K562 (cell line): ENCODE results near the gene CST6. TPM values are rescaled to one million over a fixed set of nuclear protein-coding genes. Genes with fewer than 3 reads are reported as not detected.

ENCODE experiments used
- ATAC-seq: fragments of 200-7000 bp; cut with Tn5 transposase; 3 replicates; pipeline ENCODE4 v1.9.1; 2020; ENCODE audit warnings: moderate library complexity
- BruUV-seq: library from RNA; stranded (reverse); fragments of 400-500 nt; replicated peaks from 2 replicates; lab custom pipeline; 2021; lab: Mats Ljungman, UMichigan
- CTCF ChIA-PET: fragments of 300-600 bp; formaldehyde crosslinking; extraction: SDS; loops from one replicate; lab custom pipeline; 2021; ENCODE audit warnings: low intra/inter-chr PET ratio; lab: Yijun Ruan, JAX
- POLR2A ChIA-PET: fragments of 300-600, 350-650 bp; sonication (Branson Sonifier 250); formaldehyde crosslinking; extraction: SDS; loops from one replicate; lab custom pipeline; 2021; ENCODE audit warnings: antibody characterized with exemption, inconsistent platforms; lab: Yijun Ruan, JAX
- DNase-seq, 4 experiments: peaks; one replicate each; pipeline versions ENCODE4 v3.0.0 to v3.0.0-alpha.2; 2011 to 2018; ENCODE audit warnings: low spot score in 3 of 4, mixed read lengths in 3 of 4; ENCODE audit errors: extremely low read depth in 1 of 4
- FAIRE-seq: peaks from 2 replicates; lab custom pipeline; 2011; peaks lifted over from hg19 to GRCh38; lab: Jason Lieb, UNC
- H2AFZ ChIP-seq: 2 replicates; pipeline ENCODE4 v1.6.0; 2011; ENCODE audit warnings: low read depth, low read length, control low read depth, inconsistent platforms
- H3K27ac ChIP-seq: fragments of 200-600 bp; 3 replicates; pipeline ENCODE4 v1.8.0; 2011; ENCODE audit warnings: low read depth, mild to moderate bottlenecking, control low read depth, inconsistent platforms, low read length, moderate library complexity, mixed read lengths; ENCODE audit errors: extremely low read depth
- H3K27me3 ChIP-seq, 2 experiments: fragments of 300-600 bp in 1 of 2; 2 replicates in 1 of 2; 3 replicates in 1 of 2; pipeline versions ENCODE4 v1.6.0 to v1.8.0; 2011; ENCODE audit warnings: inconsistent platforms in 2 of 2, low read length in 2 of 2, mild to moderate bottlenecking in 1 of 2, mixed read lengths in 1 of 2, moderate library complexity in 1 of 2; ENCODE audit not compliant: control insufficient read depth in 2 of 2, insufficient read depth in 2 of 2
- H3K36me3 ChIP-seq: fragments of 300-600 bp; 3 replicates; pipeline ENCODE4 v1.8.0; 2011; ENCODE audit warnings: mild to moderate bottlenecking, low read length, inconsistent platforms; ENCODE audit not compliant: control insufficient read depth, insufficient read depth
- H3K4me1 ChIP-seq, 2 experiments: fragments of 200-600 bp in 1 of 2; replicated peaks in 1 of 2; 2 replicates in 1 of 2; 3 replicates in 1 of 2; pipeline versions ENCODE4 v1.5.1 to v1.8.0; 2011; ENCODE audit warnings: inconsistent platforms in 2 of 2, low read length in 2 of 2, mild to moderate bottlenecking in 1 of 2, mixed read lengths in 1 of 2, moderate library complexity in 1 of 2; ENCODE audit not compliant: control insufficient read depth in 2 of 2, insufficient read depth in 2 of 2
- H3K4me2 ChIP-seq: 2 replicates; pipeline ENCODE4 v1.6.1; 2011; ENCODE audit warnings: low read length, control low read depth, inconsistent platforms, mixed read lengths; ENCODE audit not compliant: insufficient read depth
- H3K4me3 ChIP-seq: fragments of 200-600 bp; sonication (generic), shearing (Covaris generic); 2 replicates; pipeline ENCODE4 v1.5.1; 2016; ENCODE audit warnings: control low read depth, inconsistent platforms
- H3K79me2 ChIP-seq: fragments of 200-600 bp; 3 replicates; pipeline ENCODE4 v1.8.0; 2011; ENCODE audit warnings: low read length, inconsistent platforms; ENCODE audit not compliant: control insufficient read depth, insufficient read depth
- H3K9ac ChIP-seq, 2 experiments: 2 replicates each; pipeline versions ENCODE4 v1.6.0 to v1.6.1; 2011; ENCODE audit warnings: low read depth in 2 of 2, low read length in 2 of 2, control low read depth in 1 of 2, inconsistent platforms in 1 of 2, mild to moderate bottlenecking in 1 of 2, mixed read lengths in 1 of 2; ENCODE audit not compliant: insufficient read depth in 1 of 2
- H3K9me1 ChIP-seq: one replicate; pipeline ENCODE4 v1.6.0; 2011; ENCODE audit warnings: inconsistent platforms, mild to moderate bottlenecking, low read length, moderate library complexity; ENCODE audit not compliant: control insufficient read depth, insufficient read depth
- H3K9me3 ChIP-seq: replicated peaks from 2 replicates; pipeline ENCODE4 v1.5.1; 2011; ENCODE audit warnings: low read depth, low read length, inconsistent platforms; ENCODE audit not compliant: control insufficient read depth, insufficient read depth
- H4K20me1 ChIP-seq: replicated peaks from 2 replicates; pipeline ENCODE4 v1.6.1; 2011; ENCODE audit warnings: low read length, inconsistent platforms, mixed read lengths; ENCODE audit not compliant: control insufficient read depth, insufficient read depth
- BCL6 ChIP-seq: fragments of 250-450 bp; sonication (Bioruptor Pico); IDR thresholded peaks from 2 replicates; pipeline ENCODE4 v1.4.0; 2020
- CTBP1 ChIP-seq: fragments of 450-650 bp; IDR thresholded peaks from 2 replicates; pipeline ENCODE4 v1.6.1; 2016; ENCODE audit warnings: borderline replicate concordance
- E2F3 ChIP-seq: fragments of 250-450 bp; sonication (Bioruptor Pico); IDR thresholded peaks from 2 replicates; pipeline ENCODE4 v1.4.0; 2020; ENCODE audit warnings: mild to moderate bottlenecking
- ESRRB ChIP-seq: fragments of 250-450 bp; sonication (Bioruptor Pico); IDR thresholded peaks from 2 replicates; pipeline ENCODE4 v1.5.0; 2020; ENCODE audit warnings: mild to moderate bottlenecking, moderate library complexity, borderline replicate concordance
- FOXJ2 ChIP-seq: fragments of 200-800 bp; sonication (Bioruptor generic); IDR thresholded peaks from 2 replicates; pipeline ENCODE4 v1.6.1; 2016; ENCODE audit warnings: missing genetic modification characterization, missing compliant biosample characterization
- FOXJ3 ChIP-seq: sonication (generic); formaldehyde crosslinking; IDR thresholded peaks from 2 replicates; pipeline ENCODE4 v1.4.0; 2020; ENCODE audit warnings: mild to moderate bottlenecking, missing genetic modification reagents
- HDGF ChIP-seq: fragments of 450-650 bp; IDR thresholded peaks from 2 replicates; pipeline ENCODE4 v1.6.1; 2016
- HNRNPL ChIP-seq: fragments of 200-400 bp; formaldehyde crosslinking; IDR thresholded peaks from 2 replicates; pipeline ENCODE4 v1.6.1; 2017; ENCODE audit warnings: low read depth, mild to moderate bottlenecking, low read length
- HSF4 ChIP-seq: fragments of 250-450 bp; sonication (Bioruptor Pico); IDR thresholded peaks from 2 replicates; pipeline ENCODE4 v2.1.2; 2022; ENCODE audit warnings: mild to moderate bottlenecking, moderate library complexity, borderline replicate concordance
- IFI16 ChIP-seq: fragments of 250-450 bp; sonication (Bioruptor Pico); IDR thresholded peaks from 2 replicates; pipeline ENCODE4 v2.1.2; 2022; ENCODE audit warnings: mild to moderate bottlenecking, inconsistent platforms
- MEIS2 ChIP-seq: fragments of 450-650 bp; IDR thresholded peaks from 2 replicates; pipeline ENCODE4 v1.6.1; 2014; ENCODE audit warnings: mild to moderate bottlenecking; ENCODE audit not compliant: partially characterized antibody
- PHB2 ChIP-seq: fragments of 450-650 bp; IDR thresholded peaks from 2 replicates; pipeline ENCODE4 v1.6.1; 2017; ENCODE audit warnings: low read depth
- PHF21A ChIP-seq: fragments of 450-650 bp; IDR thresholded peaks from 2 replicates; pipeline ENCODE4 v1.6.1; 2017; ENCODE audit warnings: low read depth, borderline replicate concordance
- PTRF ChIP-seq: fragments of 450-650 bp; IDR thresholded peaks from 2 replicates; pipeline ENCODE4 v1.6.1; 2016; ENCODE audit warnings: mild to moderate bottlenecking, missing genetic modification characterization, missing compliant biosample characterization
- RBM17 ChIP-seq: fragments of 200-400 bp; formaldehyde crosslinking; IDR thresholded peaks from 2 replicates; pipeline ENCODE4 v1.6.1; 2017; ENCODE audit warnings: low read depth, mild to moderate bottlenecking, low read length, borderline replicate concordance
- RBM34 ChIP-seq: fragments of 200-400 bp; formaldehyde crosslinking; IDR thresholded peaks from 2 replicates; pipeline ENCODE4 v1.6.1; 2018; ENCODE audit warnings: low read length, borderline replicate concordance; ENCODE audit not compliant: insufficient read depth
- RCOR1 ChIP-seq, 2 experiments: IDR thresholded peaks; 2 replicates each; pipeline ENCODE4 v1.6.1; 2012; ENCODE audit warnings: low read depth in 2 of 2, low read length in 2 of 2, borderline replicate concordance in 1 of 2, improper control_type of control experiment in 1 of 2
- TAF7 ChIP-seq: fragments of 450-650 bp; IDR thresholded peaks from 2 replicates; pipeline ENCODE4 v1.6.1; 2016; ENCODE audit warnings: missing genetic modification characterization, missing compliant biosample characterization
- TBL1XR1 ChIP-seq, 2 experiments: IDR thresholded peaks; 2 replicates each; pipeline ENCODE4 v1.6.1; 2012; ENCODE audit warnings: improper control_type of control experiment in 2 of 2, low read length in 2 of 2, mild to moderate bottlenecking in 1 of 2
- TGIF2 ChIP-seq: sonication (generic); formaldehyde crosslinking; IDR thresholded peaks from 2 replicates; pipeline ENCODE4 v1.8.1; 2022; ENCODE audit warnings: mild to moderate bottlenecking, missing genetic modification reagents, moderate library complexity
- ZNF133 ChIP-seq: fragments of 250-450 bp; sonication (Bioruptor Pico); IDR thresholded peaks from 2 replicates; pipeline ENCODE4 v1.4.0; 2020; ENCODE audit warnings: mild to moderate bottlenecking
- ZNF197 ChIP-seq: fragments of 200-800 bp; sonication (Bioruptor generic); IDR thresholded peaks from 2 replicates; pipeline ENCODE4 v1.6.1; 2016; ENCODE audit warnings: low read depth, missing genetic modification characterization, missing compliant biosample characterization
- WGBS: fragments of 100-300 bp; shearing (Covaris generic); methylation state at CpG from one replicate; pipeline ENCODE4 v1.1.6; 2016; ENCODE audit warnings: low coverage, mixed read lengths; ENCODE audit not compliant: insufficient coverage; ENCODE audit errors: missing lambda C conversion rate; 5-methylcytosine and 5-hydroxymethylcytosine counted together
- in situ Hi-C: fragments of 300-500 bp; cut with MboI; formaldehyde crosslinking; loops from 4 replicates; pipeline ENCODE4 v1.15.0; 2018; ENCODE audit warnings: inconsistent platforms, mixed read lengths
- intact Hi-C: fragments of 100-400 bp; cut with micrococcal nuclease; formaldehyde crosslinking; loops from 2 replicates; pipeline ENCODE4 v1.14.2; 2022
- polyA plus RNA-seq, 8 experiments: library from polyadenylated mRNA; depleted of rRNA in 4 of 8; stranded (reverse) in 5 of 8; unstranded in 3 of 8; fragments of >200 nt; fragmentation: Nextera tagmentation in 2 of 8; fragmentation: Illumina TruSeq in 1 of 8; extraction: Ambion mirVana in 2 of 8; extraction: Trizol in 1 of 8; gene quantifications; 2 replicates each; pipeline versions ENCODE4 v1.2.1 to v1.2.3, GENCODE V29; 2011 to 2014; ENCODE audit warnings: inconsistent platforms in 1 of 8, missing spikeins in 1 of 8
- total RNA-seq, 7 experiments: library from RNA; depleted of rRNA in 6 of 7; stranded (reverse); fragments of >200 nt in 6 of 7; fragmentation: Illumina TruSeq in 2 of 7; extraction: Trizol in 2 of 7; gene quantifications; 2 replicates each; pipeline versions ENCODE4 v1.2.1 to v1.2.3, GENCODE V29; 2011 to 2021; ENCODE audit warnings: low replicate concordance in 1 of 7
- TF ChIP-seq, protein P1 (sequence below): fragments of 250-450 bp; sonication (Bioruptor Pico); IDR thresholded peaks from 2 replicates; pipeline ENCODE4 v1.8.0; 2021; ENCODE audit warnings: moderate library complexity, mild to moderate bottlenecking, inconsistent platforms

Gene CST6
- total and polyA plus RNA-seq, 9 of the 15 experiments (the other 6 are each of a cell fraction or from before 2014, with no cell fraction given): not detected

DNA sequence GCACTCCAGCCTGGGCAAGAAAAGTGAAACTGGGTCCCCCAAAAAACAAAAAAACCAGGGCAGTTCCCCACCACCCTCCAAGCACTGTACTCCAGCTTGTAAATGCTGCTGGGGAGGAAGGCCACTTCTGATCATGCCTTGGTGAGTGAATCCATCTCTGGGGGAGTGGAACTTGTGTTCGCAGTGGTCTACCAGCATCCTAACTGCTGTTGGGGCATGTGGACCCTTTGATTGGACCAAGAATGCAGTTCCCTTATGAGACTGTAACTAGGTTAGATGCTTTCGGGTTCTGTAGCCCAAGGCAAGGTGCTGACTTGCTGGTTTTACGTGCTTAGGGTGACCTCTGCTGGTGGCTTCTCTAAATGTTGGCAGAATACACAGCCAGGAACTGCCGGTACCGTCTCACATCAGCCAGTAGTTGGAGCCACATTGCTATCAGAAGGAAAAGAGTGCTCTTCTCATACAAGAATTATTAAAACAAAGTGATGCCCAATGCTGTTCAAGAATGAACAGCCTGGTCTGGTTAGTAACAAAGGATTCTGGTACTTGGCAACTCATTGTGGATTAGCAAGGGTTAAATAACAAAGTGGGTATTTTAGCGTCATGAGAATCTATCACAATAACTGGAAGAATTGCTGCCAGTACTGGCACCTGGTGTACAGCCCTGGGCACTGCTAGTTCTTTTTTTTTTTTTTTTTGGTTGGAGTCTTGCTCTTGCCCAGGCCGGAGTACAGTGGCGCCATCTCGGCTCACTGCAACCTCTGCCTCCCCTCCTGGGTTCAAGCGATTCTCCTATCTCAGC, 22.8 kb upstream of the CST6 start (continued):
- peak in 1 of 2 experiments; percentile 47; a peak in 2 of 4 replicates for TF ChIP-seq TBL1XR1 (IDR thresholded peaks at IDR 0.05; ENCODE audit: low read length in 2 of 2)
- TF ChIP-seq ESRRB (CRISPR knock-in tag): no peak
- no peak for TF ChIP-seq MEIS2
- no peak for TF ChIP-seq RBM34
- TF ChIP-seq TGIF2: no peak
- TF ChIP-seq RBM17: no peak
- TF ChIP-seq HNRNPL: no peak
- no peak for TF ChIP-seq TAF7 (tag)
- TF ChIP-seq PHB2: no peak

DNA sequence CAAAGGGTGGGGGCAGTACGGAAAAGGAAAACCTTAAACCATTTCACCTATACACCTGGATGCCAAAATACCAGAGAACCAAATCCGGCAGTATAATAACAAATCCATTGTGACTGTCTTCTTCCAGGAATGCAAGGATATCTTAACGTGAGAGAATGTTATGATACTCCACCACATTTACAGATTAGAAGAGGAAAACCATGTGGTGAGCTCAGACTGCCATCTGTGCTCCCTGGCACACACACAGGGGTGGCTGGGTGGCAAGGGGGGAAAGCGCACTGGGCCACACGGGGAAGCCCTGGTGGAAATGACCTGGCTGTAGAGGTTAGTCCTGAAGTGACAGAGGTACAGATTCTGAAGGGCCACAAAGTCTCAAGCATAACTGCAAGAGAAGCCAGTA, 19.8 kb upstream of the CST6 start:
- ChIA-PET POLR2A (interaction anchor here (0.5 to 2.0 kb wide), 11 partner anchors 11 to 300 kb away, joined by 3 to 12 read pairs (median 3); partner anchors contain the start of genes BANF1, CCDC85B, FIBP and MUS81), CTCF (no interaction called here)
- Histone ChIP-seq H3K27ac (no peak overlapping the region), H3K9me1 (no peaks in the 10 kb centered on the region), H3K4me1 (0 out of 5 replicates have a peak, but pooled peaks cover 0 to 3% of the 10 kb centered on the region in 2 experiments), H4K20me1 (no peaks in the 10 kb centered on the region), H3K9me3 (no peaks in the 10 kb centered on the region), H3K4me3 (no peak overlapping the region), H3K79me2 (no peaks in the 10 kb centered on the region), H2AFZ (no peak overlapping the region), H3K4me2 (no peak overlapping the region), H3K27me3 (no peaks in the 10 kb centered on the region), H3K36me3 (peaks cover 8% of the 10 kb centered on the region; the same call in 2 of the 3 replicates), H3K9ac (peak overlapping the region in 1 of 2 experiments; percentile 49; a peak in 2 of 4 replicates)
- intact Hi-C loops: no loop called here
- DNase-seq: no peak
- no peak for ATAC-seq
- 59% methylated on average over 5 of the region's 5 CpGs for WGBS
- no peak for FAIRE-seq
- no TSS peak for BruUV-seq
- in situ Hi-C loops: loop anchor here (10.0 kb wide), 1 partner anchor 277 kb away; the partner anchor contains the start of gene KAT5
- no peak for TF ChIP-seq IFI16
- TF ChIP-seq BCL6 (CRISPR knock-in tag): no peak
- no peak for TF ChIP-seq CTBP1
- TF ChIP-seq RCOR1 (IDR thresholded peaks at IDR 0.05; ENCODE audit: borderline replicate concordance in 1 of 2, low read depth in 2 of 2, low read length in 2 of 2): no peak
- TF ChIP-seq PTRF (tag): no peak
- no peak for TF ChIP-seq FOXJ3 (CRISPR knock-in tag)
- TF ChIP-seq ZNF197: no peak
- no peak for TF ChIP-seq HDGF
- no peak for TF ChIP-seq TBL1XR1 (IDR thresholded peaks at IDR 0.05; ENCODE audit: low read length in 2 of 2)
- no peak for TF ChIP-seq PHF21A
- no peak for TF ChIP-seq ZNF133 (CRISPR knock-in tag)
- TF ChIP-seq E2F3 (CRISPR knock-in tag): no peak
- TF ChIP-seq FOXJ2 (tag): no peak
- TF ChIP-seq HSF4 (CRISPR knock-in tag): no peak
- TF ChIP-seq, protein P1, sequence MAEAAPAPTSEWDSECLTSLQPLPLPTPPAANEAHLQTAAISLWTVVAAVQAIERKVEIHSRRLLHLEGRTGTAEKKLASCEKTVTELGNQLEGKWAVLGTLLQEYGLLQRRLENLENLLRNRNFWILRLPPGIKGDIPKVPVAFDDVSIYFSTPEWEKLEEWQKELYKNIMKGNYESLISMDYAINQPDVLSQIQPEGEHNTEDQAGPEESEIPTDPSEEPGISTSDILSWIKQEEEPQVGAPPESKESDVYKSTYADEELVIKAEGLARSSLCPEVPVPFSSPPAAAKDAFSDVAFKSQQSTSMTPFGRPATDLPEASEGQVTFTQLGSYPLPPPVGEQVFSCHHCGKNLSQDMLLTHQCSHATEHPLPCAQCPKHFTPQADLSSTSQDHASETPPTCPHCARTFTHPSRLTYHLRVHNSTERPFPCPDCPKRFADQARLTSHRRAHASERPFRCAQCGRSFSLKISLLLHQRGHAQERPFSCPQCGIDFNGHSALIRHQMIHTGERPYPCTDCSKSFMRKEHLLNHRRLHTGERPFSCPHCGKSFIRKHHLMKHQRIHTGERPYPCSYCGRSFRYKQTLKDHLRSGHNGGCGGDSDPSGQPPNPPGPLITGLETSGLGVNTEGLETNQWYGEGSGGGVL (CRISPR knock-in tag): no peak
